Colon (tissue), 2 donors: ENCODE results near the gene EPB41L4A.
"Not testable (repeated sequence)": the region's sequence is repeated elsewhere in the genome, so short reads cannot be mapped to it uniquely, and the experiment has no call there.

Experiments
- FAIRE-seq: peaks from 2 replicates; lab custom pipeline; 2012; peaks lifted over from hg19 to GRCh38; lab: Jason Lieb, UNC
- donor health status: control.
- donor health status: control.

The EPB41L4A gene

GRCh38 chr5:112250551-112250950 is 168.5 kb downstream of the EPB41L4A start:
- FAIRE-seq = no peak

GRCh38 chr5:112248623-112249022 is 170.5 kb downstream of the EPB41L4A start:
- no peak for FAIRE-seq

- no peak for FAIRE-seq
Measured at GRCh38 chr5:112247960-112248359, 171.1 kb downstream of the EPB41L4A start.

- no peak for FAIRE-seq
Measured at GRCh38 chr5:112245656-112246055, 173.4 kb downstream of the EPB41L4A start.

- no peak for FAIRE-seq
Measured at GRCh38 chr5:112239996-112240395, 179.1 kb downstream of the EPB41L4A start.

GRCh38 chr5:112238473-112238872 is 180.6 kb downstream of the EPB41L4A start:
- no peak for FAIRE-seq

- FAIRE-seq = no peak
Measured at GRCh38 chr5:112237456-112237855, 181.6 kb downstream of the EPB41L4A start.

GRCh38 chr5:112234000-112234399 is 185.1 kb downstream of the EPB41L4A start:
- no peak for FAIRE-seq

- peak; percentile 10 for FAIRE-seq
Measured at GRCh38 chr5:112232667-112233066, 186.4 kb downstream of the EPB41L4A start.

GRCh38 chr5:112230606-112231005 is 188.5 kb downstream of the EPB41L4A start:
- FAIRE-seq = no peak

GRCh38 chr5:112228667-112229066 is 190.4 kb downstream of the EPB41L4A start:
- no peak for FAIRE-seq

GRCh38 chr5:112227911-112228631 is 191.0 kb downstream of the EPB41L4A start:
- no peak for FAIRE-seq

- FAIRE-seq = no peak
Measured at GRCh38 chr5:112226215-112226614, 192.9 kb downstream of the EPB41L4A start.

GRCh38 chr5:112222997-112223396 is 196.1 kb downstream of the EPB41L4A start:
- not testable (repeated sequence) for FAIRE-seq

GRCh38 chr5:112221128-112221527 is 197.9 kb downstream of the EPB41L4A start:
- FAIRE-seq = no peak

- FAIRE-seq = no peak
Measured at GRCh38 chr5:112219000-112219399, 200.1 kb downstream of the EPB41L4A start.

GRCh38 chr5:112217843-112218579 is 201.1 kb downstream of the EPB41L4A start:
- no peak for FAIRE-seq

- FAIRE-seq = no peak
Measured at GRCh38 chr5:112216140-112216539, 202.9 kb downstream of the EPB41L4A start.

GRCh38 chr5:112210430-112211005 is 208.6 kb downstream of the EPB41L4A start:
- no peak for FAIRE-seq

GRCh38 chr5:112208699-112209615 is 210.1 kb downstream of the EPB41L4A start:
- no peak for FAIRE-seq

GRCh38 chr5:112208195-112208594 is 210.9 kb downstream of the EPB41L4A start:
- not testable (repeated sequence) for FAIRE-seq

- no peak for FAIRE-seq
Measured at GRCh38 chr5:112205846-112206245, 213.2 kb downstream of the EPB41L4A start.
